ENCODE results near the gene AFF3.

DNA sequence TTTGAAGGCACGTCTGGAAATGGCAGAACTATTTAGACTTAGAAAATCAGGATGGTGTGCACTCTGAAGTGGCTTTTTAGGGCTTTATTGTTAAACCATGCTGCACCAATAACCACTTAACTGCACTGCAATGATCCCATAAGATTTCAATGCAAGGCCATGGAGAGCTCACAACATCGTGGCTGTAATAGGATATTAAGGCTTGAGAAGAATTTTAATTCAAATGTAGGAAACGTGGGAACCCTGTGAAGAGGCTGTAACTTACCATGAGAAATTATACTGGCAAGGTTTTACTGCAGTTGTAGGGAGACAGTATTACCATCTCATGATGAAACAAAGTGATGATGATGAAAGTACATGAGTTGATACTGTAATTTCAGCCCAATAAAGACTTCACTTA lies 242.5 kb downstream of the AFF3 start:
- TF ChIP-seq, protein P1, sequence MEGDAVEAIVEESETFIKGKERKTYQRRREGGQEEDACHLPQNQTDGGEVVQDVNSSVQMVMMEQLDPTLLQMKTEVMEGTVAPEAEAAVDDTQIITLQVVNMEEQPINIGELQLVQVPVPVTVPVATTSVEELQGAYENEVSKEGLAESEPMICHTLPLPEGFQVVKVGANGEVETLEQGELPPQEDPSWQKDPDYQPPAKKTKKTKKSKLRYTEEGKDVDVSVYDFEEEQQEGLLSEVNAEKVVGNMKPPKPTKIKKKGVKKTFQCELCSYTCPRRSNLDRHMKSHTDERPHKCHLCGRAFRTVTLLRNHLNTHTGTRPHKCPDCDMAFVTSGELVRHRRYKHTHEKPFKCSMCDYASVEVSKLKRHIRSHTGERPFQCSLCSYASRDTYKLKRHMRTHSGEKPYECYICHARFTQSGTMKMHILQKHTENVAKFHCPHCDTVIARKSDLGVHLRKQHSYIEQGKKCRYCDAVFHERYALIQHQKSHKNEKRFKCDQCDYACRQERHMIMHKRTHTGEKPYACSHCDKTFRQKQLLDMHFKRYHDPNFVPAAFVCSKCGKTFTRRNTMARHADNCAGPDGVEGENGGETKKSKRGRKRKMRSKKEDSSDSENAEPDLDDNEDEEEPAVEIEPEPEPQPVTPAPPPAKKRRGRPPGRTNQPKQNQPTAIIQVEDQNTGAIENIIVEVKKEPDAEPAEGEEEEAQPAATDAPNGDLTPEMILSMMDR (conservative IDR thresholded peaks at IDR 0.05), result no peak
- TF ChIP-seq EZH2 (IDR thresholded peaks at IDR 0.05; ENCODE audit: low read depth), result no peak

All from PC-9 (cell line).